Measurements from ENCODE around the gene PDGFA.

The PDGFA gene

DNA sequence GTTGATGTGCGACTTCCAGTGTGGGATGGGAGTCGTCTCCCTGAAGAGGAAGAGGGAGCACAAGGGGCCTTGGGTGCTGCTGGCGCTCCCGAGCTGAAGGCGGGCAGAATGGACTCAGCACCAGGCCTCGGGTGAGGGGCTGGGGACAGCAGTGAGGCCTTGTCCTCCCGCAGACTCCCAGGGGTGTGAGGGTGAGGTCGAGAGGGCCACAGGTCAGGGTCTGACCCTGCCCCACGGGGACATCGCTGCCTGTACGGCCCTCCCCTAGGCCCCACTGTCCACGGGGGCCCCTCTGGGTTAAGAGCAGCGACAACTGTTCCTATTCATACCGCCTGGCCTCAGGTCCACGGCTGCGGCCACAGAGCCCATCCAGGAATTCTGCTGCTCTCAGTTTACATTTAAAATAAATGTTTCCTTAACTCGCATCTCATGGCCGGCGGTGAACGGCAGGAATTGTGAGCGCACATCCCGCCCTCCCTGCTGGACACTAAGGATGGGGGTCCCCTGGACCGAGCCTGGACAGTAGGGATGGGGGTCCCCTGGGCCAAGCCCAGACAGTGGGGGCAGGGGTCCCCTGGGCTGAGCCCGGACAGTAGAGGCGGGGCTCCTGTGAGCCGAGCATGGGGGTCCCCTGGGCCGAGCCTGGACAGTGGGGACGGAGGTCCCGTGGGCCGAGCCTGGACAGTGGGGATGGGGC is 61.7 kb downstream of the PDGFA start:
- DNase-seq = no peak

DNA sequence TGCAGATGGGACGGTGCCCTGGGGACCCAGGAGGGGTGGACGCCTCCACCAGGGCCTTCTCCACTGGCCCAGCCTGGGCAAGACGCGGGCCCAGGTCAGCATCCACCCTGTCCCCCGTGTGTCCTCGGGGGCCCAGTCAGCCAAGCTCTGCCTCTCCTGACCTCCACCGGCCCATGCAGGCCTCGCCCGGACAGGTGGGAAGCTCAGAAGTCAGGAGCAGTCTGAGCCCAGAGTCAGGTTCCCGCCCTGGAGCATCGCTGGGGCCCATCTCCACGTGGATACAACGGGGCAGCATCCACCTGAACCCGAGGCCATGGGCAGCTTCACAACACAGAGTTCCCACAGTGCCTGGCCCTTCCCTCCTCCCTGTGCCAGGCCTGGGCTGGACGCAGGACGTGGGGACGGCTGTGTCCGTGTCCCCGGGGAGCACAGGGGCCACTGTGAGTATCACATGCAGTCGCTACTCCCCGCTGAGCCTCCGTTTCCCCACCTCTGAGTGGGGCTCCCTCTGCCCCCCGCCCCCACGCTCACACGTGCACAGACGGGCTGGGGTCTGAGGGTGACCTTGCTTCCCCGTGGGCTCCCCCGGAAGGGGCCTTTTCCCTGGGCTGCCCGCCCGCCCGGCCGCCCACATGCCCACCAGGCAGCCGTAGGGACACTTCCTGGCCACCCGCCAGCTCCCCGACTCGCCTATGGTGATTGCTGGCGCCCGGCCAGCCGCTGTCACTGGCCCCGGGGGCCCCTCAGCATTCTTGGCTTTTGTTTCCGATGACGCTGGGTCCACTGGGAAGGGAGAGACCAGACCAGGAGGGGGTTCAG is 64.3 kb downstream of the PDGFA start:
- DNase-seq = no peak

DNA sequence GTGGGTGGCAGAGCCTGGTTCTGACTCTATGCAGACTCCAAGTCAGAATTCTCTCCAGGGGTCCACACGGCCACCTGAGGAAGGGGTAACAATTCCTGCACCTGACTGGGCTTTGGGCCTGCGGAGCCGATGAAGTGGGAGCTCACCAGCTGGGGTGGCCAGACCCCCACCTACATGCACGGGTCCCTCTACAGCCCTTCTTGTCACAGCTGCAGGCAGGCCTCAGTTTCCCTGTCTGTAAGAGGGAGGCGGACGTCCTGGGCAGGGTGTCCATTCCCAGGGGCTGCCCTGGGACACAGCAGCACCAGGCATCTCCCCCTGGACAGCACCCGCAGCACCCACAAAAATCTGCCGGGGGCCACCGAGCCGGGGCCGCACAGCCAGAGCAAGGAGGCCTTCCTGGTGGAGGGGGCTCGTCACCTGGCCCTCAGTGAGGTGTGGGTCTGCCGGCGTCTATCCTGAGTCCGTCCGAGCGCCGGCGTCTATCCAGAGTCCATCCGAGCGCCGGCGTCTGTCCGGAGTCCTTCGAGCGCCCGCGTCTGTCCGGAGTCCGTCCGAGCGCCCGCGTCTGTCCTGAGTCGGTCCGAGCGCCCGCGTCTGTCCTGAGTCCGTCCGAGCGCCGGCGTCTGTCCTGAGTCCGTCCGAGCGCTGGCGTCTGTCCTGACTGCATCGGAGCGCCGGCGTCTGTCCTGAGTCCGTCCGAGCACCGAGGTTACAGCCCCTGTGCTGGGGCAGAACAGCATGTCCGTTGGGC is 65.1 kb downstream of the PDGFA start:
- DNase-seq = no peak

GRCh38 chr7:453597-454306 is 65.9 kb downstream of the PDGFA start:
- no peak for DNase-seq

- no peak for DNase-seq
Observed at GRCh38 chr7:452791-453455, 66.7 kb downstream of the PDGFA start.

DNA sequence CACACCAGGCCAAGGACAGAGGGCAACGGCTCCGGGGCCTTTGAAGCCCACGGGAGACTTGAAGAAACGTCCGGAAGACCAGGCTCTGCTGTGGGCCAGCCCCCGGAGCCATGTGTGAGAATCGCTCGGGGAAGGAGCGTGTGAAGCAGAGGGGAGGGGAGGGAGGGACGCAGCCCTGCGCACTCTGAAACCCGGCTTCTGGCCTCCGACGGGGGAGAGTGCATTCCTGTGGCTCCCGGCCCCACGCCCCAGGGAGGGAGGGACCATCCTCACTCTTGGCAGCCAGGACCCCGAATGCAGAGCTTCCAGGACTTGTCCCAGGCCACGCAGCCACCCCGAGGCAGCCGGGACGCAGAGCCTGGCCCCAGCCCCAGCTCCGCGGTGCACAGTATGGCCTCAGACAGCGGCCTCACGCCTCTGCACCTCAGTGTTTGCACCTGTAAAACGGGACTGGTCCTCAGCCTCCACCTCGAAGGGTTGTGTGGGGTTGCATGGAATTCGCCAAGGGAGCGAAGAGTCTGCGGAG is 67.4 kb downstream of the PDGFA start:
- DNase-seq = no peak

DNA sequence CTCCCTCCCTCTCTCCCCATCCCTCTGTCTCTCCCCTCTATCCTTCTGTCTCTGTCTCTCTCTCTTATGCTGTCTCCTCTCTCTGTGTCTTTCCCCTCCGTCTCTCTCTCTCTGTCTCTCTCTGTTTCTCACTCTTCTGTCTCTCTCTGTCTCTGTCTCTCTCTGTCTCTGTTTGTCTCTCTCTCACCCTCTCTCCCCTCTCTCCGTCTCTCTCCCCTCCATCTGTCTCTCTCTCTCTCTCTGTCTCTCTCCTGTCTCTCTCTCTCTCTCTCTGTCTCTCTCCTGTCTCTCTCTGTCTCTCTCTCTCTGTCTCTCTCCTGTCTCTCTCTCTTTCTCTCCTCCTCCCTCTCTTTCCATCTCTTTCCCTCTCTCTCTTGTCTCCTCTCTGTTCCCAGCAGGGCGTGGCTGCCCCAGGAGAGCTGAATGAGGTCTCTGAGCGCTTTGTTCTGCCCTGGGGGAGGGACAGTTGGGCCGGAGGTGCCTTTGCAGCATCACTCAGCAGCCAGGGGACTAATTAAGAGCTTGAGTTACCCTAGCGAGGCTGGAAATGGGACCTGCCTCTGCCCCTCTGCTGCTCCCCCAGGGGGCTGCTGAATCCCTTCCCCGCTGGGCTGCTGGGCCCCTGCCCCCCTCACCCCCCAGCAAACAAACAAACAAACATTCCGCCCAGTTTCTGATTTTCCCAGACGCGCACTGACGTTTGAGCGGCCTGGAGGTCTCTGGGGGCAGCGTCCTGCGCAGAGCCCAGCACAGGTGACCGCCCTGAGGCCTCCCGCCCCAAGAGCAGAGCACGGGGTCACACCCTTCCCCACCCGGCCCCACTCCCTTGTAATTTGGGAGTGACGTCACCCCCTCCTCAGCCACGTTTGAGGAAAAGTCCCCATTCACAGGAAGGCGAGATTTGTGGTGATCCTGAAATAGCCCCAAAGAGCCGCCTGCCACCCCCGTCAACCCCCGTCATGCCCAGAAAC is 68.1 kb downstream of the PDGFA start:
- no peak for DNase-seq

DNA sequence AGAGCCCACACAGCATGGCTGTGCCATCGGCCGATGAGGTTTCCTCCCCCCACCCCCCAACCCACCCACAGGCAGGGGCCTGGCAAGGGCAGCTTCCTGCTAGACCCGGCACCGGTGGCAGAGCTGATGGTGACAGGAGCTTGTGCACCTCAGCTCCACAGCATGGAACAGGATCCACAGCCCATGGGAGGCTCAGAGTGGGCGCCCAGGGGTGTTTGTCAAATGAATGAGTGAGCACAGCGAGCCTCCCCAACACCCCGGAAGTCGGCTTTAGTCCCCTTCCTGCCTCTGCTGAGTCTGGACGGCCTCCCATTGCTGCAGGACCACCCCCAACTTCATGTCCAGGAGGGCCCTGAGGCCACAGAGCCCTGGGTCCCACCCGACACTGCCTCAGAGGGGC is 68.9 kb downstream of the PDGFA start:
- no peak for DNase-seq

GRCh38 chr7:450036-450435 is 69.6 kb downstream of the PDGFA start:
- no peak for DNase-seq

- no peak for DNase-seq
Observed at GRCh38 chr7:449324-450019, 70.2 kb downstream of the PDGFA start.

DNA sequence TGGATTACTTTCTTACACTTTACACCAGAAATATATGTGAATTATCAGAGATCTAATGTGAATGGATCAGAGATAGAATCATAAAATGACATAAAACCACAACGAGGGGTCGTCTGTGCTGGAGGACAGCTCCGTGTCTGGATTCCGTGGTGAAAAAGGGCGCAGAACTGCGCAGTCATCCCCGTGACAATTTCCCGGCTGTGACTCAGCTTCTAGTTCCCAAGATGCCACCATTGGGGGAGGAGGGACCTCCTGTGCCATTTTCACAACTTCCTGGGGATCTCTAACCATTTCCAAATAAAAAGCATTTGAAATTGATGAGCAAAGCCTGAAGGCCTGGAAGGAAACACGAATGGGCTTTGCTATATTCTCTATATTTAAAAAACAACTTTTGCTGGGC is 72.1 kb downstream of the PDGFA start:
- DNase-seq = no peak
